Measurements from ENCODE around the gene KIF1A.

- no peak for TF ChIP-seq CTCF (IDR thresholded peaks at IDR 0.05)
- no peak for TF ChIP-seq POLR2A (IDR thresholded peaks at IDR 0.05)
- no peak for TF ChIP-seq EP300 (IDR thresholded peaks at IDR 0.05)
Observed at GRCh38 chr2:240760121-240760520, 59.9 kb downstream of the KIF1A start.

All from suprapubic skin (tissue), 3 donors.